Measurements from ENCODE around the gene PLXNA2. TPM values are rescaled to one million over a fixed set of nuclear protein-coding genes. Genes with fewer than 3 reads are reported as not detected.
A peak's percentile ranks its signal among the peaks of the same experiment; 100 is the strongest.

Gene PLXNA2
- polyA plus RNA-seq, 4 donors: 12.4 to 16.7 (median 14.4) TPM

- DNase-seq (ENCODE audit: low read depth in 4 of 4, low spot score in 3 of 4): no peak
Observed at GRCh38 chr1:208183977-208184911, 59.9 kb downstream of the PLXNA2 start.

- DNase-seq (ENCODE audit: low read depth in 4 of 4, low spot score in 3 of 4): no peak
Observed at GRCh38 chr1:208182880-208183645, 61.1 kb downstream of the PLXNA2 start.

- DNase-seq (ENCODE audit: low read depth in 4 of 4, low spot score in 3 of 4): peak in 1 of 4 donors; percentile 60
Observed at GRCh38 chr1:208181364-208181763, 62.8 kb downstream of the PLXNA2 start.

GRCh38 chr1:208180421-208180820 lies 63.8 kb downstream of the PLXNA2 start:
- DNase-seq (ENCODE audit: low read depth in 4 of 4, low spot score in 3 of 4): no peak

GRCh38 chr1:208179961-208180409 lies 64.2 kb downstream of the PLXNA2 start:
- no peak for DNase-seq (ENCODE audit: low read depth in 4 of 4, low spot score in 3 of 4)

- no peak for DNase-seq (ENCODE audit: low read depth in 4 of 4, low spot score in 3 of 4)
Observed at GRCh38 chr1:208179263-208179816, 64.8 kb downstream of the PLXNA2 start.

GRCh38 chr1:208178091-208178529 lies 66.1 kb downstream of the PLXNA2 start:
- no peak for DNase-seq (ENCODE audit: low read depth in 4 of 4, low spot score in 3 of 4)

- DNase-seq (ENCODE audit: low read depth in 4 of 4, low spot score in 3 of 4): no peak
Observed at GRCh38 chr1:208177656-208178055, 66.5 kb downstream of the PLXNA2 start.

GRCh38 chr1:208176649-208177048 lies 67.5 kb downstream of the PLXNA2 start:
- no peak for DNase-seq (ENCODE audit: low read depth in 4 of 4, low spot score in 3 of 4)

GRCh38 chr1:208175508-208175895 lies 68.7 kb downstream of the PLXNA2 start:
- no peak for DNase-seq (ENCODE audit: low read depth in 4 of 4, low spot score in 3 of 4)

GRCh38 chr1:208174731-208175507 lies 69.3 kb downstream of the PLXNA2 start:
- no peak for DNase-seq (ENCODE audit: low read depth in 4 of 4, low spot score in 3 of 4)

- DNase-seq (ENCODE audit: low read depth in 4 of 4, low spot score in 3 of 4): no peak
Observed at GRCh38 chr1:208174200-208174599, 70.0 kb downstream of the PLXNA2 start.

- DNase-seq (ENCODE audit: low read depth in 4 of 4, low spot score in 3 of 4): no peak
Observed at GRCh38 chr1:208173749-208174148, 70.4 kb downstream of the PLXNA2 start.

GRCh38 chr1:208172423-208173145 lies 71.6 kb downstream of the PLXNA2 start:
- no peak for DNase-seq (ENCODE audit: low read depth in 4 of 4, low spot score in 3 of 4)

- no peak for DNase-seq (ENCODE audit: low read depth in 4 of 4, low spot score in 3 of 4)
Observed at GRCh38 chr1:208171616-208172422, 72.4 kb downstream of the PLXNA2 start.

- DNase-seq (ENCODE audit: low read depth in 4 of 4, low spot score in 3 of 4): no peak
Observed at GRCh38 chr1:208170252-208170651, 73.9 kb downstream of the PLXNA2 start.

GRCh38 chr1:208169081-208169879 lies 74.9 kb downstream of the PLXNA2 start:
- DNase-seq (ENCODE audit: low read depth in 4 of 4, low spot score in 3 of 4): no peak

GRCh38 chr1:208167261-208167869 lies 76.8 kb downstream of the PLXNA2 start:
- DNase-seq (ENCODE audit: low read depth in 4 of 4, low spot score in 3 of 4): no peak

Data from right renal pelvis (tissue), 4 donors.